ENCODE results near the gene ENOX1.

Gene ENOX1

GRCh38 chr13:43732726-43733125 is 54.0 kb downstream of the ENOX1 start:
- H3K4me3 ChIP-seq (ENCODE audit: low read depth, low read length), result no peak overlapping the region
- DNase-seq (ENCODE audit: low read depth), result no peak
- TF ChIP-seq CTCF (IDR thresholded peaks at IDR 0.05; ENCODE audit: control insufficient read depth, extremely low read depth, insufficient read depth), result no peak

GRCh38 chr13:43731296-43731695 is 55.5 kb downstream of the ENOX1 start:
- DNase-seq (ENCODE audit: low read depth), result no peak
- TF ChIP-seq CTCF (IDR thresholded peaks at IDR 0.05; ENCODE audit: control insufficient read depth, extremely low read depth, insufficient read depth), result no peak
- H3K4me3 ChIP-seq (ENCODE audit: low read depth, low read length), result no peak overlapping the region

GRCh38 chr13:43730642-43731041 is 56.1 kb downstream of the ENOX1 start:
- no peak overlapping the region for H3K4me3 ChIP-seq (ENCODE audit: low read depth, low read length)
- no peak for TF ChIP-seq CTCF (IDR thresholded peaks at IDR 0.05; ENCODE audit: control insufficient read depth, extremely low read depth, insufficient read depth)
- no peak for DNase-seq (ENCODE audit: low read depth)

- no peak for DNase-seq (ENCODE audit: low read depth)
Measured at GRCh38 chr13:43728421-43728820, 58.4 kb downstream of the ENOX1 start.

GRCh38 chr13:43727856-43728255 is 58.9 kb downstream of the ENOX1 start:
- H3K4me3 ChIP-seq (ENCODE audit: low read depth, low read length), result no peak overlapping the region
- no peak for TF ChIP-seq CTCF (IDR thresholded peaks at IDR 0.05; ENCODE audit: control insufficient read depth, extremely low read depth, insufficient read depth)
- no peak for DNase-seq (ENCODE audit: low read depth)

More at GRCh38 chr13:43728421-43728820, 58.4 kb downstream of the ENOX1 start:
- no peak overlapping the region for H3K4me3 ChIP-seq (ENCODE audit: low read depth, low read length)
- no peak for TF ChIP-seq CTCF (IDR thresholded peaks at IDR 0.05; ENCODE audit: control insufficient read depth, extremely low read depth, insufficient read depth)

- DNase-seq (ENCODE audit: low read depth), result no peak
- no peak for TF ChIP-seq CTCF (IDR thresholded peaks at IDR 0.05; ENCODE audit: control insufficient read depth, extremely low read depth, insufficient read depth)
- H3K4me3 ChIP-seq (ENCODE audit: low read depth, low read length), result no peak overlapping the region
Measured at GRCh38 chr13:43725460-43725859, 61.3 kb downstream of the ENOX1 start.

- no peak for TF ChIP-seq CTCF (IDR thresholded peaks at IDR 0.05; ENCODE audit: control insufficient read depth, extremely low read depth, insufficient read depth)
- DNase-seq (ENCODE audit: low read depth), result no peak
Measured at GRCh38 chr13:43720780-43721397, 65.9 kb downstream of the ENOX1 start.

More at GRCh38 chr13:43720780-43721397, 65.9 kb downstream of the ENOX1 start:
- H3K4me3 ChIP-seq (ENCODE audit: low read depth, low read length), result no peak overlapping the region
